IPS-NIHi7 (cell line): ENCODE measurements around the gene ARHGAP40.
A peak's percentile ranks its signal among the peaks of the same experiment; 100 is the strongest.

ENCODE experiments used
- DNase-seq: peaks from one replicate; pipeline ENCODE4 v3.0.0; 2012; ENCODE audit warnings: mixed read lengths; ENCODE audit errors: extremely low spot score

The ARHGAP40 gene

DNA sequence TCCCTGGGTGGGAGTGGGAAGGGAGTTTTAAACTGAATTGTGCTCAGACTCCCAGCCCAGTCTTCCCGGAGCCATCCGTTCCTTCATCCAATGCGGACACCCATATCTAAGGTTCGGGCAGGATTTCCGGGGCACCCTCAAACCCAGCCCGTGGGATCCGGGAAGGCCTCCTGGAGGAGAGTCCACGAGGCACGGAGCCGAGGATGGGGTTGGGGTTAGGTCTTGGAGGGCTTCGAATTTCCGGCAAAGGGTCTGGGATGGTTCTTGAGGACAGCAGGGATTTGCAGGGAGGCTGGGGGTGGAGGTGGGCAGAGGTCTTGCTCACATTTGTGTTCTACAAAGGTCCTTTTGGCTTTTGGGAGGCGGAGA is 73.1 kb downstream of the ARHGAP40 start:
- no peak for DNase-seq

DNA sequence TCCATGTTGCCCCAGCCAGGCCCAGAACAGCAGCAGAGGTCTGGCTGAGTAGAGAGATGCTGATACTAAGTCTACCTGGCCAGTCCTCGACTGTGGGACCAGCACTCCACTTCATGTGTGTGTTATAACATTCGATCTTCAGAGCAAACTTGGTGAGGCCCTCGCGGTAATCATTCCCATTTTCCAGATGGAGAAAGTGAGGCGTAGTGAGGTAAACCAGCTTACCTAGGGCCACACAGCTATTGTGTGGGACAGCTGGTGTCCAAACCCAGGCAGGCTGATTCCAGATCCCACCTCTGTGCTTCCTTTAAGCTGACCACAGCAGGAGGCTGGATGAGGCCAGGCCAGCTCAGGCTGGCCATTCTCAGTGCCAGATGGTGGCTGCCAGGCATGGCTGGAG is 75.0 kb downstream of the ARHGAP40 start:
- DNase-seq = no peak

DNA sequence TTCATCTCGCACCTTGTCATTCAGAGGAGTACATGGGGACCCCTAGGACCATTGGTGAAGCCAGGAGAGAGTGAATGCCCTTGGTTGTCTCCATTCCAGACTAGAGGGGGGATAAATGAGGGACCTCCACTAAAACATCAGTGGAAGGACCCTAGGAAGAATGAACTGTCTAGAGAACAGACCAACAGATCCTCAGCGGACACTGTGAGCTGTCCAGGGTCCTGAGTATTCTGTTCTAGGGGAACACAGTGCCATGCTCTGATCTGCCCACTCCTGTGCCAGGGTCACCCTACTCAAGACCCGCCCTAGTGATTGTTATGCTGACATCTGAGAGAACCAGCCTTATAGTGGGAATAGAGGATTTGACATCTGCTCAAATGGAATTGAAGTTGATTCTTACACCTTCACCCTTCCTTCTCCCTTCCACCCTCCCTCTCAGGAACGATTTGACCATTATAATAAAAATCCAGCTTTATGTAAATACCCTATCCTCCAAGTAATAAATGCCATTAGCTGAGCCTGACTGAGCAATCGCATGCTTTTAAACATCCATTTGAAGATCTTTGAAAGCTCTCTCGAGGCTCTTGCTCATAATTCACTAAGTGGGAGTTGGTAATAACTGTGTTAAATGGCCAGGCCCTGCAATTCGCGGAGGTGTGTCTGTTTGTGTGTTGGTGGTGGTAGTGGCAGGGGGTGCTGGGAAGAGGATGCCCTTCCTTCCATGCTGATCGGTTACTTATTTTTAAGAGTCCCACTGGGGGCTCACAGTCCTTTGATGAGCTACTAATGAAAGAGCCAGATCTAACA is 79.1 kb downstream of the ARHGAP40 start:
- peak; percentile 67 for DNase-seq

DNA sequence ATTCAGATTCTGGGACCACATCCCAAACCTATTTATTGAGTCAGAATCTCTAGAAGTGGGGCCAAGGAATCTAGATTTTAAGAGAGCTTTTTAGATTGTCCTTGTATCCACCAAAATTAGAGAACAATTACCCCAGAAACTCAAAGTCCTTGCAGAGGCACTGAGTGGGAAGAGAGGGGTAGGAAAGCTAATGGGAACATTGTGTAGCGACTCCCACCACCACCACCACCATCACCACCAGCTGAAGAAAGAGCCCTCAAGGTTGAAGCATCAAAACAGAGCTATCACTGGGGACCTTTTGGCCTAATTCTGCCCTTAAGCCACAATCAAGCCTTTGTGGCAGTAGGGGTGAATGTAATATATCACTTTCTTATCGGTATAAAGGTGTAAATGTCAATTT is 83.7 kb downstream of the ARHGAP40 start:
- no peak for DNase-seq

DNA sequence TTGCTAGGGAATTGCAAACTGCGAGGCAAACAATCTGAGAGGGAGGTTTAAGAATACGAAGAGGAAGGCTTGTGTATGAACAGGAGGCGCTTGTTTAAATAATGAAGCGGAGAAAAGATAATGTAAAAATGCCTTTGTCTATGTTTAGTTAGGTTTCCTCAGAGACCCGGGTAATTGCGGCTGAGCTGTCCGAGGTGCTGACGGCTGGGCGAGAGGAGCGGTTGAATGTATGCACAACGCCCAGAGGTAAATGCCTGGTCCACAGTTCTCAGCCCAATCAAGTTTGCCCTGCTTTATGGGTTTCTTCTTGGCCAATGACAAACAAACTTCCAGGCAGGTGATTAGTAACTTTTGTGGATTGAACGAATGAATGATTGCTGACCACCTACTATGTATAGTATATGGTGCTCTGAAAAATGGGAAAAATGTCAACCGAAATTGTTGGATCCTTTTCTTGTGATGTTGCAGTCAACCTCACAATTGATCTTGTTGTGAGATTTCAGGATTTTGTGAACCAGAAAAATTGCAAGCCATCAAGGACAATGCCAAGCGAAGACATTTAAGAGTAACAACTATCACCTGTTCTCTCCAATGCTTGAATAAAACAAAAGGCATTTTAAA is 84.4 kb downstream of the ARHGAP40 start:
- peak; percentile 80 for DNase-seq

DNA sequence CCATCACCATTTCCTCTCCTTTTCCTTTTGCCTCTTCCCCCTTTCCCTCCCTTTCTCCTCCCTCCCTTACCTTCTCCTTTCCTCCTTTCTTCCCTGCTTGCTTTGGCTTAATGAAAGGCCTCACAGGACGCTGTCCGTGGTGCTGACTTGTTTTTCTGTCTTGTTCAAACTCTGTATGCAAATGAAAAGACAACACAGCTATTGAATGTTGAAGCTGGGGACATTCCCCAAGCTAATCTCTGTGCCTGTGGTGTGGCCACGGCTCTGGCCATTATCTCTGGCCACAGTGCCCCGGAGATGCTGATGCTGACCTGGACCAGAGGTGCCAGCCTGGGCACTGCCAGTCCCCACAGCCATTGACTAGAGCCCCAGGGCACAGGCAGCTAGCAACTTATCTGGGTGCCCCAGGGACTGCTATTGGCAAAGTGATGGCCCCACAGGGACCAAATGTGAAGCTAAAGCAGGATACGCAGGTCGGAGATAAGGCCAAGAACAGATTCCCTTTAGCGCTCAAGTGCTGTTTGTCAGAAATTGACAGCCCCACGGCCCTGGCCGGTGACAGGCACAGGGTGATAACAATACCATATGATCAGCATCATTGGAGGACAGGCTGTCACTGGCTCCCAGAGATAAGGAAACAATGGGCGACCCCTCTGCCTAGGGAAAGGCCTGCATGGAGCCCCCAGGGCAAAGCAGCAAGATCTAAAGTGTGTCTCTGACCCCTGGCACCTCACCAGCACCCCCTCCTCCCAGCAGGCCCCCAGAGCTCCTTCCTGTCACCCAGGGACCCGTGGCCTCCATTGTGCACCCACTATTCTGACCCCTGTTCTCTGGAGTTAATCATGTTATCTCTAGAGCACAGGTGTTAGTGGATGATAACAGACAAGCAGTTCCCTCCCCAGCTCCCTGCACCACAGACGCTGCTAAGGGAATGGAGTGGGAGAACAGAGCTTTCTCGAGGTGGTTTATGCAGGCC is 91.1 kb downstream of the ARHGAP40 start:
- DNase-seq = peak; percentile 78

DNA sequence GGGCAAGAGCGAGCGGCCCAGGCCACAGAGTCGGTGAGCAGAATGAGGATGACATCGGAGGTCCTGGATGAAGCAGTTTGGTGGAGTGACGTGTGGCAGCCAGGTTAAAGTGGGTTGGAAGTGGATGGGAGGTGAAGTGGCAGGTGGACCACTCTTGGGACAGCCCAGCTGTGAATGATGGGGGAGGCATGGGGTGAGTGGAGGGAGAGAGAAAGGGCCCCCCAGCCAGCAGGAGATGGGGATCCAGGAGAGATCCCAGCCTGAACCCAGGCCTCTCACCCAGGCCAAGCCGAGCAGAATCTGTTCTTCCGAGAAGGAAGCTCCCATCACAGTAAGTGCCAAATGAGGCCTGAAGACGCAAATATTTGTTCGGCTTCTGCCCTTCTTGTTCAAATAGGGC is 95.7 kb downstream of the ARHGAP40 start:
- DNase-seq = no peak

DNA sequence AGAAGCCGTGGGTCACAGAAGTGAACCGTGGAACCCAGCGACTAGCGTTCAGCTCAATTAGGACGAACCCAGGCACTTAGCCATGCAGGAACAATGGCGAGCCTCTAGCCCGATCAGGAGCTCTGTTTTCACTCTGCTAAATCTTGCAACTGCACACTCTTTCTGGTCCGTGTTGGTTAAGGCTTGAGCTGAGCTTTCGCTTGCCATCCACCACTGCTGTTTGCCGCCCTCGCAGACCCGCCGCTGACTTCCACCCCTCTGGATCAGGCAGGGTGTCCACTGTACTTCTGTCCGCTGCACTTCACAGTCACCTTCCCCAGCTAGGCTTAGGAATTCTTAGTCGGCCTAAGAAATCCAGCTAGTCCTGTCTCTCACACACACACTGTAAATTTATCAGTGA is 96.9 kb downstream of the ARHGAP40 start:
- no peak for DNase-seq

DNA sequence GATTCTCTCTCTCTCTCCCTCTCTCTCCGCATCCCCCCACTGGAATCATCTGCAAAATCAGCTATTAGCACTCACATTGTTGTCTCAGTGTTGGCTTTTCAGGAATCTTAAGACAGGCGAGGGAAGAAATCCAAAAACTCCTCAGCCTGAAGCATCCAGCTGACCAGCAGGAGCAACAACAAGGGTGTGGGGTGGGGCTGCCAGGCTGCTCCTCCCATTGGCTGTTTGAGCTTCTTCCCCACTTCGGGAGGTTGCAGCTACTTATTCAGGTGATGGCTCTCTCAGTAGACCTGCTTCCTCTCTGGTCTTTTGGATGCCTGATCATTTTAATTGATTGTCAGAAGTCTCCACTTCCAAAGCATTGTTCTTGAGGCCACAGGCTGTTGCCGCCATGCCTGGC is 98.5 kb downstream of the ARHGAP40 start:
- peak; percentile 68 for DNase-seq
